ENCODE data around the gene CADM4.

GRCh38 chr19:43648633-43649032, 9.0 kb upstream of the CADM4 start:
- TF ChIP-seq RAD21 (IDR thresholded peaks at IDR 0.05): no peak
- TF ChIP-seq CTCF (IDR thresholded peaks at IDR 0.05; ENCODE audit: low read depth, low read length, missing input control): no peak
- TF ChIP-seq GABPA (IDR thresholded peaks at IDR 0.05 in 1 of 2, conservative IDR thresholded peaks at IDR 0.05 in 1 of 2): no peak
- TF ChIP-seq TAF1 (conservative IDR thresholded peaks at IDR 0.05): no peak
- no peak for TF ChIP-seq YY1 (IDR thresholded peaks at IDR 0.05)
- no peak for TF ChIP-seq REST (IDR thresholded peaks at IDR 0.05)
- no peak for TF ChIP-seq MAX (IDR thresholded peaks at IDR 0.05)

All from liver (tissue), 3 donors.